SJCRH30 (cell line): ENCODE data around the gene MYG1. TPM values are rescaled to one million over a fixed set of nuclear protein-coding genes. Genes with fewer than 3 reads are reported as not detected.

Source experiments
- DNase-seq, 2 experiments: peaks; one replicate each; pipeline ENCODE4 v3.0.0-alpha.2; 2015 to 2020
- H3K27ac ChIP-seq: fragments of 250-450 bp; sonication (Bioruptor Pico); 2 replicates; pipeline ENCODE4 v1.5.1; 2020; ENCODE audit warnings: mild to moderate bottlenecking, moderate library complexity
- H3K27me3 ChIP-seq: fragments of 250-450 bp; sonication (Bioruptor Pico); 2 replicates; pipeline ENCODE4 v1.5.1; 2020; ENCODE audit warnings: mild to moderate bottlenecking, moderate library complexity
- H3K36me3 ChIP-seq: fragments of 250-450 bp; sonication (Bioruptor Pico); 2 replicates; pipeline ENCODE4 v1.5.1; 2020; ENCODE audit warnings: mild to moderate bottlenecking, moderate library complexity
- H3K4me1 ChIP-seq: fragments of 250-450 bp; sonication (Bioruptor Pico); 2 replicates; pipeline ENCODE4 v1.5.1; 2020; ENCODE audit warnings: mild to moderate bottlenecking, moderate library complexity
- H3K4me3 ChIP-seq: fragments of 250-450 bp; sonication (Bioruptor Pico); 2 replicates; pipeline ENCODE4 v1.5.1; 2020; ENCODE audit warnings: mild to moderate bottlenecking, moderate library complexity
- H3K9me3 ChIP-seq: fragments of 250-450 bp; sonication (Bioruptor Pico); replicated peaks from 2 replicates; pipeline ENCODE4 v1.5.1; 2020; ENCODE audit warnings: mild to moderate bottlenecking, moderate library complexity
- total RNA-seq: library from RNA; depleted of rRNA; stranded (reverse); fragments of >200 nt; shearing (Covaris generic); gene quantifications from 2 replicates; pipeline ENCODE4 v1.2.3, GENCODE V29; 2014; rRNA removed

Gene MYG1
- total RNA-seq, 1 experiment from 2014 or later: 35.8 TPM

- DNase-seq: peak; percentile 78 to 83
- Histone ChIP-seq H3K4me3 (peak overlapping the region; percentile 72), H3K9me3 (no peaks in the 10 kb centered on the region), H3K4me1 (peaks cover 9% of the 10 kb centered on the region), H3K36me3 (no peaks in the 10 kb centered on the region), H3K27me3 (no peaks in the 10 kb centered on the region), H3K27ac (peak overlapping the region; percentile 43; the same call in 1 of the 2 replicates)
These were observed 45.5 kb downstream of the MYG1 start for GRCh38 chr12:53344824-53345485.

DNA sequence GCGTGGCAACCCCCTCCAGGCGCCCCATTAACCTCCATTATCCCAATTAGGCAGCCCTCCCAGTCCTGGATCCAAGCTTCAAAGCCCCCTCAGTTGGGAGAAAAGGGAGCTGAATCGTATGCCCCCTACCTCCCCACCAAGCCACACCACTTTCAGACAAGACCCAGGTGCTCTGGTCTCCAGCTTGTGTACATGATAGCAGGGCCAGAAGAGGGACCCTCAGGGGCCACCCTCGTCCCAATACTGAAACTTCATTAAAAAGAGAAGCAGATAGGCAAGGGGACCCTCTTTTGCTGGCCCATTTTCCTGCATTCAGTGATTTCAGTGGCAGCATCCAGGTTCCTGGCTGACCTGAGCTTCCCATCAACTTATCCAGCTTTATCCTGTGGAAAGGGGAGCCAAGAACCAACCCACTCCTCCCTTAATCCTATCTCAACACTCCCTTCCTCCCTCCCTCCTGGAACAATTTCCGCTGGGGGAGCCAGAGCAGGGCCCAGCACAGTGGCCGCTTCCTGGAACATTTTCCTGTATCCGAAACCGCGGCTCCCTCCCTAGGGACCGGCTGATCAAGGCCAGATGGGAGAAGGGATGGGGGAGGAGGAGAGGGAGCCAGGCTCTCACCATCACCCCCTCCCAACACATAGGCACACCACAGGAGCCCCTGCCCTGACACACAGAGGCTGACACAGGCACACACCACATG is 46.1 kb downstream of the MYG1 start:
- peak; percentile 64 to 66 for DNase-seq
- H3K36me3 ChIP-seq: no peaks in the 10 kb centered on the region
- H3K9me3 ChIP-seq: no peaks in the 10 kb centered on the region
- H3K27ac ChIP-seq: no peak overlapping the region; the same call in 1 of the 2 replicates
- peak overlapping the region; percentile 72 for H3K4me3 ChIP-seq
- no peaks in the 10 kb centered on the region for H3K27me3 ChIP-seq
- peaks cover 9% of the 10 kb centered on the region for H3K4me1 ChIP-seq

DNA sequence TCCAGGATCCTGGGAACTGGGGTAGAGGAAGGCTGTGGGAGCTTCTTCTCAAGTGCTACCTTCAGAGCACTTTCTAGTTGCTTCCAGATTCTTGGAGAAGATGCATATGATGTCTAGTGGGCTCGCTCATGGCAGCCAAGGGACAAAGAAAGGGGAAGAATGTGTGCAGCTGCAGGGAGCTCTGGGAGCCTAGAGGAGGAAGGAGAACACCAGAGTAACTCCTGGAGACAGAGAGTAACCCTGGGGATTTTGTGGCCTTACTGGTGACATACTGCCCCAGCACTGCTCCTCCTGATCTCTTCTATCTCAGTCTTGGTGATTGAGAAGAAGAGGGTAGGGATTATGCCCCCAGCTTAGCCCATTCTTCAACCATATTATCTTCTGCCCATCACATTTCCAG is 47.0 kb downstream of the MYG1 start:
- DNase-seq: no peak
- no peak overlapping the region for H3K4me3 ChIP-seq
- peaks cover 9% of the 10 kb centered on the region for H3K4me1 ChIP-seq
- H3K36me3 ChIP-seq: no peaks in the 10 kb centered on the region
- H3K27me3 ChIP-seq: no peaks in the 10 kb centered on the region
- H3K9me3 ChIP-seq: no peaks in the 10 kb centered on the region
- no peak overlapping the region for H3K27ac ChIP-seq

GRCh38 chr12:53347905-53348304 is 48.4 kb downstream of the MYG1 start:
- H3K4me1 ChIP-seq: peaks cover 9% of the 10 kb centered on the region
- H3K27ac ChIP-seq: no peak overlapping the region
- H3K27me3 ChIP-seq: no peaks in the 10 kb centered on the region
- H3K9me3 ChIP-seq: no peaks in the 10 kb centered on the region
- H3K36me3 ChIP-seq: no peaks in the 10 kb centered on the region
- no peak for DNase-seq
- H3K4me3 ChIP-seq: no peak overlapping the region

GRCh38 chr12:53352331-53353256 is 53.1 kb downstream of the MYG1 start:
- H3K9me3 ChIP-seq: no peaks in the 10 kb centered on the region
- H3K27me3 ChIP-seq: no peaks in the 10 kb centered on the region
- H3K27ac ChIP-seq: no peak overlapping the region
- H3K4me1 ChIP-seq: no peaks in the 10 kb centered on the region
- DNase-seq: peak; percentile 74 to 93
- no peaks in the 10 kb centered on the region for H3K36me3 ChIP-seq
- H3K4me3 ChIP-seq: no peak overlapping the region

DNA sequence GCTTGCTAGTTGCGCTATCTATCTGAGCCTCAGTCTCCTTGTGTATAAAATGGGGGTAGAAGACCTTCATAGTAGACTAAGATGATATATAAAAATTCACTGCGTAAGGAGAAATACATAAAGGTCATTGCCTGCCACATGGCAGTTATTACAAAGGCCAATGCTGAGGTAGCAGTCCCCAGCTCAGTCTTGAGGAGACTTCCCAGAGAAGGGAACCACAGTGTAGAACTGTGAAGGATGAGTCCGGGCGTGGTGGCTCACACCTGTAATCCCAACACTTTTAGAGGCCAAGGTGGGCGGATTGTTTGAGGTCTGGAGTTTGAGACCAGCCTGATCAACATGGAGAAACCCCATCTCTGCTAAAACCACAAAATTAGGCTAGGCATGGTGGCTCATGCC is 53.8 kb downstream of the MYG1 start:
- Histone ChIP-seq H3K4me3 (no peak overlapping the region), H3K9me3 (no peaks in the 10 kb centered on the region), H3K36me3 (no peaks in the 10 kb centered on the region), H3K27me3 (no peaks in the 10 kb centered on the region), H3K4me1 (no peaks in the 10 kb centered on the region), H3K27ac (no peak overlapping the region)
- DNase-seq: no peak

GRCh38 chr12:53355121-53355520 is 55.6 kb downstream of the MYG1 start:
- no peak for DNase-seq
- no peak overlapping the region for H3K27ac ChIP-seq
- H3K36me3 ChIP-seq: no peaks in the 10 kb centered on the region
- no peaks in the 10 kb centered on the region for H3K9me3 ChIP-seq
- H3K27me3 ChIP-seq: no peaks in the 10 kb centered on the region
- no peaks in the 10 kb centered on the region for H3K4me1 ChIP-seq
- H3K4me3 ChIP-seq: no peak overlapping the region

Other genes with a start within 250 kb of the MYG1 start
- 13.3 and 16.1 TPM in 2 replicates for gene TNS2, start 249.6 kb upstream of the MYG1 start, total RNA-seq
- 8.9 and 10.4 TPM in 2 replicates for gene SPRYD3, start 220.3 kb upstream of the MYG1 start, total RNA-seq
- 11.5 and 13.0 TPM in 2 replicates for gene IGFBP6, start 202.0 kb upstream of the MYG1 start, total RNA-seq
- not detected in 2 replicates for gene SOAT2, start 196.2 kb upstream of the MYG1 start, total RNA-seq
- gene ZNF740, start 119.0 kb upstream of the MYG1 start, total RNA-seq: 17.4 and 17.8 TPM in 2 replicates
- gene CSAD, start 118.8 kb upstream of the MYG1 start, total RNA-seq: 1.7 and 3.3 TPM in 2 replicates
- not detected in 2 replicates for gene ITGB7, start 92.4 kb upstream of the MYG1 start, total RNA-seq
- gene RARG, start 67.5 kb upstream of the MYG1 start, total RNA-seq: 5.0 and 5.5 TPM in 2 replicates
- 24.9 and 29.5 TPM in 2 replicates for gene ESPL1, start 31.4 kb upstream of the MYG1 start, total RNA-seq
- 297 and 308 TPM in 2 replicates for gene PFDN5, start 4.2 kb upstream of the MYG1 start, total RNA-seq
- 55.5 and 57.2 TPM in 2 replicates for gene AAAS, start 21.9 kb downstream of the MYG1 start, total RNA-seq
- gene SP7, start 36.7 kb downstream of the MYG1 start, total RNA-seq: not detected in 2 replicates
- gene SP1, start 80.5 kb downstream of the MYG1 start, total RNA-seq: 50.2 and 53.1 TPM in 2 replicates
- 0.14 and 0.15 TPM in 2 replicates for gene AMHR2, start 124.2 kb downstream of the MYG1 start, total RNA-seq
- 54.5 and 59.5 TPM in 2 replicates for gene PRR13, start 142.0 kb downstream of the MYG1 start, total RNA-seq
- 246 and 250 TPM in 2 replicates for gene PCBP2, start 152.4 kb downstream of the MYG1 start, total RNA-seq
- 5.9 and 7.6 TPM in 2 replicates for gene MAP3K12, start 199.8 kb downstream of the MYG1 start, total RNA-seq
- gene TARBP2, start 201.6 kb downstream of the MYG1 start, total RNA-seq: 35.2 and 41.2 TPM in 2 replicates
- gene NPFF, start 207.8 kb downstream of the MYG1 start, total RNA-seq: 0.43 TPM in 1 of 2 replicates, not detected in the other